DMS53 treated with DMSO at 0.1 percent for 48 hours (cell line): Measurements from ENCODE around the gene CACNB4.

ENCODE experiments used
- DNase-seq: peaks from one replicate; lab custom pipeline; 2025; ENCODE audit not compliant: unreplicated experiment; lab: John Stamatoyannopoulos, UW

The CACNB4 gene

DNA sequence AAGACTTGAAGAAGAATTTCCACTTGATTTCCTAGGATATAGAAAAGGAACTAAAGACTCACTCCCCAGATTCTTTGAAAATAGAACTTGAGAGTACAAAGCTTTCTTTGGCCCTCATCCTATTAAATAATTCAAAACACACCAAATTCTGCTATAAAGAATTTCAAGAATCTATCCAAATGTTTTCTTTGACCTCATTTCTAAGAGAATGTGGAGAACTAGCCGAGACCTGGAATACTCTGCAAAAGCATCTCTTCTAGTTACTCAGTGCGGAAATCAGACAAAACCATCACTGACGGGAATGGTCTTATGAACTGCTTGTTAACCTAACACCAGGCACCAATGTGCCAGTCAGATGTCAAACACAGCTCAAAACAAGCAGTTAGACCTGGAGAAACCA lies 226.4 kb downstream of the CACNB4 start:
- DNase-seq = no peak

DNA sequence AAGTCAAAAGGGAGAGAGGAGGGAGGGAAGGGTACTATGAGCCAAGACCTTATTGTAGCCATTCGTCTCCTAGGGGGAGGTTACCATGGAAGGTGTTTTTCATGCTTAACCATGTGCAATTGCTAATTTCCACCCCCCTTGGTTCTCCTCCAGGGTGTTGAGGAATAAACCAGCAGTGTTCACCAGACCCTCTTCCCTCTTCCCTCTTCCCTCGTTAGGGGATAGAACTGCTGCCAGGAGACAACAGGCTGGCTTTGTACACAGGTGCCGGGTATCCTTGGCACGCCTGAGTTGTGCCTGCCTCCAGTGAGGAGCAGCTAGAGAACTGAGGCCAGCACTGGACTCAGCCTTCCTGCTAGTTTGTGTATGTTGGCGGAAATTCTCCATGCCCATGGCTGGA lies 229.6 kb downstream of the CACNB4 start:
- no peak for DNase-seq

DNA sequence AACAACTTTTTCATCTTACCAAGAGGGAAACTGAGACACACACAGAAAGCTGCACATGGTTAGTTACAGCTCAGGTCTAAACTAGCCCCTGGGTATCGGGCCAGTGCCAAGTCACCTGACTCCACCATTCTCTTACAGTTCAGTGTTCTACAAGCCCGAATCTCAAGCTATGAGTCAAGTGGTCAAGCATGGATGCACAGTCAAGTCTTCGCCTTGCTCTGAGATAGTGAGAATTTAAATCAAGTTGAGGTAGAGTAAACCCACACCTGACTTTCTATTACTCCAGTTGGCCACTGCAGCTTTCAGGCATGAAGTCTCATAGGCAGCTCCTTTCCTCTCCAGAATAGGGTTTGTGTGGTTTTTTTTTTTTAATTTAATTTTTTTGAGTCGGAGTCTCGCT lies 236.1 kb downstream of the CACNB4 start:
- DNase-seq = no peak

DNA sequence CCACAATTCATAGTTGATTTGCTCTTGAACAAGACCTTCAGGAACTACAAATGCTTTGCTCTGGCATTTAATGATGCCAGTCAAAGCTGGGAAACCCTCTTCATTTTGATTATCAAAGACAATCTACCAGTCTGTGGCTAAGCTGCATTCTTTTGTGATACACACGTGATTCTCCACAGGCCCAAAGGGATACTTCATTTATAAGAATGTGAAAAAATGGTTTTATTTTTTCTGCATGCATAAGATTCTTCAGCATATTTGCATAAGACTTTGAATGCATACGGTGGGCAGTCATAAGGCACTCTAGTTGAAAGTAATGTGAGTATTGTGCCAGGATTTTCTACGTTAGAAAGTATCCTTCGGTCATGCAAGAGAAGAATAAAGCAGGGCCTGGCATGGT lies 237.7 kb downstream of the CACNB4 start:
- no peak for DNase-seq

DNA sequence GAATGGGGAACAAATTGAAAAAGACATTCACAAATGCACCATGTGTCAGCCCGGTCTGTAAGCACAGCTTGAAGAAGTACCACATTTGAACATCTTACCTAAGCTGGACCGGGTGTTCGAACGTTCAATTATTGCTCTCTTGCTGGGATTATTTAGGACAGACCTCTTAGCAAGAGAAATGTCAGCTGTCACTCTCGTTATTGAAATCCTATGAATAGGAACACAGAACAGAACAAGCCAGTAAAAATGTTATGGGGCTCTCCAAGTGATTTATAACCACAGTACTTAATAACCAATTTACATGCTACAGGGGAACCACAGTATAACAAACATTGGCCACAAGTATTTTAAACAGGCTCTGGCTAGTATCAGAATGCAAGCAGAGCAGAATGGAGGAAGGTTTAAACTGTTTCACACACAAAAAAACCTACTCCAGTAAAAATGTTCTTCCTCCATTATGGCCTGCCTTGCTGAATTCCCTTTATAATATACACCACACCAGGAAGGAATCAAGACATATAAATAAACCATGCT lies 238.2 kb downstream of the CACNB4 start:
- DNase-seq = no peak

DNA sequence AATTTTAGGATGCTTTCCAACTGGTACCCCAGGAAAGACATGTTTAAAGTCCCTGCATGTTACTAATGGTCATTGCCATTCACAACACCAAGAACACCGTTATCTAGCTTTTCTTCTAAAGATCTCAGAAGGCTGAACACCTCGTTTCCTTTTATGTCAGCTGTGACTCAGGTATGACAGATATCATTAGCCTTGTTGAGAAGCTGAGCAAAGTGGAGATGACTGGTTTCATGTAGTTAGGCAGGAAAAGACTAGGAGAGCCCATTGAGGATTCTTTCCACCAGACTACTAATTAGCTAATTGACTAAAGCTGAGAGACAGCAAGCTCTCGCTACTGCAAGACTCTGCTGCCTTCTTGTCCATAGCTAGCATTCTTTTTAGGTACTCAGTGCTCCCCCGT lies 238.6 kb downstream of the CACNB4 start:
- DNase-seq = no peak

DNA sequence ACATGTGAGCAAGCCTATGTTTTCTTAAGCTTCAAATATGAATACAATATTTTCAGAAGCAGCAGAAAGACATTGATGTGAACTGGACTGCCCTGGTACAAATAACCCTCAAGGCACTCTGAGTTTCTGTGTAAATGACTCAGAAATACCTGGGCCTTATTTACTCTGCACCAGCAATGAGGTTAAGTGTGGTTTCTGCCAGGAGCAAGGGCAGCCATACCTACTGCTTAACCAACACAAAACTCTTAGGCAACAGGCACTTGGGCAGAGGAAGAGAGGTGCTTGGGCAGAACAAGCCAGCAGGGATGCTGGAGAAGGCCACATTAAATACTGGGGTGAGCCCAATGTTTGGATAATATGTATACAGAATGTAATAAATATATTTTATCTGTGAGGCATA lies 241.2 kb downstream of the CACNB4 start:
- DNase-seq = no peak

DNA sequence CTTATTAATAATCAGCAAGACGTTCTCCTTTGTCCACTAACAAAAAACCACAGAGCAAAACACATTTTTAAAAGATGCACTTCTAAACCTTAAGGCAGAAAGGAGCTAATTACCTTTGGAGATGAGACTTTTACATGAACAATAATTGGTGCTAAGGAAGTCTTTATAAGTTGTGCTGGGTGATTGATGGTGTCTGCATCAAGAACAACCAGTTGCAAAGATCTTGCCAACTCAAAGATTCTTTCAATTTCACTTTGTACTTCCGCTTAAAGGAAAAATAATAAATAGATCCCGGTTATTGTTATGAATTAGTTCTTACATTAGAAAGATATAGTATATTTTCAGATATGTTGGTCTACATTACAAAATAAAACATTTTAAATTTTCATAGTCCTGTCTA lies 243.7 kb downstream of the CACNB4 start:
- DNase-seq = no peak

DNA sequence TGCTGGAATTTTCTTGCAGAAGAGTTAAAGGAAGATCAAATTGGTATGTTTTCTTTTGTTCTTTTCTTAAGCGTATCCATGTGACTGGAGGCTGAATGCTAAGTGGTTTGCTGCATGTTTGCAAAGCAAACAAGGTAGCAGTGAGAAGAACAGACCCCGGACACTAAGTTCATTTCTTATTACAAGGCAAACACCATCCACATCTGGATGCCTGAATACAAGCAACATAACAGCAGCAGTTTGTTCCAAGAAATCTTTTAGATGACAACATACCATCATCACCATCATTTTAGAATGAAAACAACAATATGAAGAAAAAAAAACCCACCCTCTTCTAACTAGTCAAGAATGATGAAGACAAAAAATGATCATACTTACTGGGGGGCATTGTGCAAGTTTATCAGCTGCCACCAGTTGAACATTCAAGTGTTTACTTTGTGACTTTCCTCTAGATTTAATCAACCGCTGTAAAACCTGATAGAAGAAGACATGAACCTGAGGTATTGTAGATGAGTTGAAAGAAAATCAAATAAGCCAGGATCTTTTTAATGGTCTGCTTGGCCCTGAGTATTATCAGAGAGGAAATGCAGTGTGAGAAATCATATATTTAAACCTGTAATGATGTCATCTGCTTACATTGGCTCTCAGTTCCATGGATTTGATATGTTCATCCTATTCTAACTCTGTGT lies 245.6 kb downstream of the CACNB4 start:
- DNase-seq = peak; percentile 20

DNA sequence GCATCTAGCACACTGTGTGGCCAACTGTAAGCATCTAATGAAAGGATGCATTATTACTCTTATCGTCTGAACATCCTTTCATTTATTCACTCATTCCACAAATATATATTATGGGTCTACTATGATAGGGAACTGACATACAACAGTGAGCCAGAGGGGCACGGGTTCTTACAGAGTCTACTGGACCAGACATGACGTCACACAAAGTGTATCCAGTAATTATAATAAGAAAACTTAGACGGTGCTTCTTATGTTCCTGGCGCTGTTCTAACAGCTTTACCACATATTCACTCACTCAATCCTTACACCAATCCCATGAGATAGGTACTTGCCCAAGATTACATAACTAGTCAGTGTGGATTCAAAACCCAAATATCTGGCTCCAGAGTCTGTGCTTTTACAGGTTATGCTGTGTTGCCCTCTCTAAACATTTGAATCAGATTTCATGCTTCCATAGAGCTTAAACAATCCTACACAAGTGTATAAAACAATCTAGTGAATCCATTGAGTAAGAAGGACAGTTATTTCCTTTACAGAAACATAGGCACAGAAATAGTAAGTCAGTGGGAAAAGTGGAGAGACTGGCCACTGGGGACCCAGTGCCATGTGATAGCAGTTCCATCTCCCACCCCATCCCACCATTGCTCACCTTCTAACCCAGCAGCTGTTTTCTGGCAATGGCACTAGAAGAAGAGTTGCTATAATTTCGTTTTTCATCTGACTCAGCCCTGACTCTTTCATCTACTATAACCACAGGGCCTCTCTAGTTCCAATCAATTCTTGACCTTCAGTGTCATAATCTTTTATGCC lies 246.4 kb downstream of the CACNB4 start:
- DNase-seq = no peak

DNA sequence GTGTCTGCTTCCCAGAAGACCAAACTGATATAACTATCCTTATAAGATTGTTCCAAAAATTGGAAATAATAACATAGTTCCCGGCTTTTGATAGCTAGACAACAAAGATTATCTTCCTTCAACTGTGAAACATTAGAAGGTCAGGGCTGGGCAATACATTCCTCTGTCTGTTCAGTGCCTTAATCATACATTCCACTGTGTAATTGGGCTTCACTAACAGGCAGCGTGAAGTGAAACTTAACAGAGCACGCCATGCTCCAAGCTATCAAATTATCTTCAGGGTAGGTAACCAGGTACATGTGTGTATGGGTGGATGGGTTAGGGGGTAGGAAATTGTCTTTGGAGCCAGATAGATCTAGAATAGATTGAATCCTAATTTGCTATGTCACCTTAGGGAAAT lies 247.1 kb downstream of the CACNB4 start:
- DNase-seq = no peak

DNA sequence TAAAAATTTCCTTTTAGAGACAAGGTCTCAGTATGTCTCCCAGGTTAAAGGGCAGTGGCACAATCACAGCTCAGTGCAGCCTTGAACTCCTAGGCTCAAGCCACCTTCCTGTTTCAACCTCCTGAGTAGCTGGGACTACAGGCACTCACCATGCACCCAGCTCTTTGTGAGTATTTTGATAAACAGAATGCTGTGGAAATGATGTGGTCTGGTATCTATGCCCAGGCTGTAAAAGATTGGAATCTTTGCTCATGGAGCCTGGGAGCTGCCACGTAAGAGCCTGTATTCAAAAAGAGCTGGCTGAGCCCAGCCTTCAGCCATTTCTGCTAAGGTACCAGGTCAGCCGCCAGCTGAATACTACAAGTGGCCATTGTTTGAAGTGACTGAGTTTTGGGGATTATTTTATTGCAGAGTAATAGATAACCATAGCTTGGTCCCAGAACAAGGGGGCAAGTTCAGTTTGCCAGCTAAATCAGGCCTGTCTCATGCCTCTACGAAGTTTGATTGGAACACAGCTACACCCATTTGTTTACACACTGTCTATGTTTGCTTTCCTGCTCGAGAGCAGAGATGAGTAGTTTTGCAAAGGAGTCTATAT lies 249.3 kb downstream of the CACNB4 start:
- DNase-seq = peak; percentile 28

DNA sequence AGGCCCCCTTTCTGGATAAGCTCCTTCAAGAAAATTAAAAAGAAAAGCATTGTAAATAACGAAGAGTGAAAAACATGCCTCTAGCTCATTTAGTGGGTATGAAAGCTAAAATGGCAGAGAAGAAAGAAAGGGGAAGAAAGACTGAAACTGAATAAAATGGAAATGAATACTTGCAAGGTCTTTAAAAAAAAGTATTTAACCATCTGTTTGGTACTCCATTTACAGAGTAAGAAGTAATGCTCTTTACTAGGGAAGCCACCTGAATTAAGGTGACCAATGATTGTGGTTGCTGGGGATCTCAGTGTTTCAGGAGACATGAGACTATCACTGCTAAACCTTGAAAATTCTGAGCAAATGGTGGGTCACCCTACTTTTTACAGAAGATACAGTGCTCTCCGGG lies 253.0 kb downstream of the CACNB4 start:
- DNase-seq = no peak

DNA sequence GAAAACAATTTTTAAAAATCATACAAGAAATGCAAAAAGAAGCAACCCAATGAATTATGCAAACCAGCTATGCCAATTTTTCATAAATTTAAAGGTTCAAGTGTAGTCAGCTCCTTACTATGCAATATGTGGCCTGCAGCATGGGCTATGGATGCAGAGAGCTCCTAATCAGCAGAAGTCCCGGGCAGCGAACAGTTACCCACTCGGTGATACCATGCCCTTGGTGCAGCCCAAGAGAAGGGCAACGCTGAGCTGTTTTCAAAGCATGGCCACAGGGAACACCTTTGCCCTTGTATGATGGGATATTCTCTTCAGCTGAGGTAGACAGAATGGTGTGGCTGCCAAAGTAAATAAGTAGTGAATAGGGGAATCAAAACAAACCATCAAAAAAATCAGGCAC lies 253.4 kb downstream of the CACNB4 start:
- no peak for DNase-seq

DNA sequence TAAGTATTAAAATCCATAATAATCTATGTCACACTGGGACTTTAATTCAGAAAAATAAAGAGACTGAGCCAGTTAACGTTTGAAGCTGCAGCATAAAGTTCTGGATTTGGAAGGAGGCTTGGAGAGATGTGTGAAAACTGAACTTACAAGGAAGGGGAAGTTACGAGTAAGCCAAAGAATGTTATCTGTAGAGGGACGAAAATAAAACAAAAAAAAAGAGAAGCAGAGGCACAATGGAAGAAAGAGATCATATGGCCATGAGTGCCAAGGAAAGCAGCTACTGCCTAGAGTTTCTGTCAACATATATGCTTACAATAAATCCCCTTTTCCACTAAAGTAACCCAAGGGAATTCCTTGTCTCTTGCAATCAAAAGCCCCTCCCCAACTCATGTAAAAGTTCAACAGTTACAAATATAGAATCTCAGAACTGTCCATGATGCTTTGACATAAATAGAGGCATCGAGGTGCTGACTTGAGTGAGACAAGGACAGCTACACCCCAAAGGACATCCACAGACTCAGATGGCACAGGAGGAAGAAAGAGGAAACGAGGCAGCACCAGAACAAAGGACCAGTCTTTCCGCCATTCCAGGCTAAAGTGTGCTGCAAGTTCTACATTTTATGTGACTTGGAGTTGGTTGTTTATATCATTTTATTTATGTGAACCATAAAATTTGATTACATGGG lies 254.5 kb downstream of the CACNB4 start:
- DNase-seq = no peak

DNA sequence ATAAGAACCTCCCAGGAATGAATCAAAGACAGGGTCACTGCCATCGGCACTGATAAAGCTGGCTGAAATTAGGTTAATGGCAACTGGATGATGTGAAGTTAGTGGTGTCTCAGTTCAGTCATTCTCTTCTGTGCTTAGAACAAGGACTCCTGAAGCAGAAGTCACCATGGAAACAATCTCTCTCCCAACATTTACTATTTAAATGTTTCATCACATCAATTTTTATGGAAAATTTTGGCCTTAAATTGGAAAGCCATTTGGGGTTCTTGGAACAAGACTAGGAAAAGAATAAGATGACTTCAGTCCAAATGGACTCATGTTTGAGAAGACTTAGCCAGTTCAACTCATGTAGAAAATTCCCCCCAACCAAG lies 255.2 kb downstream of the CACNB4 start:
- DNase-seq = no peak

DNA sequence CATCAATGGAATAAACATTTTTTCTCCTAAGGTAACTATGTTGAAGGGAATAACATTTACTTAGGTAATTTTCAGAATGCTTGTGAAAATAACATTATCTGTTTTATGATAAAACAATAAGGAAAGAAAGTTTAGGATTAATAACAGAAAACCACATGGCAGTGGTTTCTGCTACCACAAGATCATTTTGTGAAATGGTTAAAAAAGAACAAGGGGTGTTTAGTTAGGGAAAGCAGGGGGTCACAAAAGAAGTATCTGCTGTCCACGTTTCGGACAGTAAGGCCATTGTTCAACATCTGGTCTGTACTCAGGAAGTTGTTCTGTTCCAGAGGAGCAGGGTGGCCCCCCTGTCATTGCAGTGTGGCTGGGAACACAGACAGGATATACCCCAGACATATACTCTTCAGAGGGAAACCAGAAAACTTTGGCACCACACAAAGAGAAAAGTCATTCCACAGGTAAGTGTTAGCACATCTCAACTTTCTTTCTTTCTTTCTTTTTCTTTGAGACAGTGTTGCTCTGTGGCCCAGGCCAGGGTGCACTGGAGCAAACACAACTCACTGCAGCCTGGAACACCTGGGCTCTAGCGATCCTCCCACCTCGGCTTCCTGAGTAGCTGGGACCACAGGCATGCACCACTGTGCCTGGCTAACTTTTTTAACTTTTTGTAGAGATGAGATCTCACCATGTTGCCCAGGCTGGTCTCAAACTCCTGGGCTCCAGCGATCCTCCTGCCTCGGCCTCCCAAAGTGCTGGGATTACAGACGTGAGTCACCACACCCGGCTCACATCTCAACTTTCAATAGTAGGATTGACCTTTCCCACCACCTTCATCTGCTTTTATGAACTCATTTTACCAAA lies 255.8 kb downstream of the CACNB4 start:
- no peak for DNase-seq

DNA sequence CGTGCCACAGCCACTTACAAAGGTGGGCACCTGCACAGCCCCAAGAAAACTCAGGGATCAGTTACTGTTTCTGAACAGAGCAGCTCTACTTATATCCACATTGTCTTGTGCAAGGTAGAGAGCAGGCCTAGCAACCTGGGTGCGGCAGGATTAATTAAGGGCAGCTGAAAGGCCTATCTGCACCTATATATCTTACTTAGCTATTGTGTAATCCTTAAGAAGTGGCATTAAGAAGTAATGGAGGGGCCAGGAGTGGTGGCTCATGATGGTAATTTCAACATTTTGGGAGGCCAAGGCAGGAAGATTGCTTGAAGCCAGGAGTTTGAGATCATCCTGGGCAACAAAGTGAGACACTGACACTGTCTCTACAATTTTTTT lies 257.8 kb downstream of the CACNB4 start:
- no peak for DNase-seq

DNA sequence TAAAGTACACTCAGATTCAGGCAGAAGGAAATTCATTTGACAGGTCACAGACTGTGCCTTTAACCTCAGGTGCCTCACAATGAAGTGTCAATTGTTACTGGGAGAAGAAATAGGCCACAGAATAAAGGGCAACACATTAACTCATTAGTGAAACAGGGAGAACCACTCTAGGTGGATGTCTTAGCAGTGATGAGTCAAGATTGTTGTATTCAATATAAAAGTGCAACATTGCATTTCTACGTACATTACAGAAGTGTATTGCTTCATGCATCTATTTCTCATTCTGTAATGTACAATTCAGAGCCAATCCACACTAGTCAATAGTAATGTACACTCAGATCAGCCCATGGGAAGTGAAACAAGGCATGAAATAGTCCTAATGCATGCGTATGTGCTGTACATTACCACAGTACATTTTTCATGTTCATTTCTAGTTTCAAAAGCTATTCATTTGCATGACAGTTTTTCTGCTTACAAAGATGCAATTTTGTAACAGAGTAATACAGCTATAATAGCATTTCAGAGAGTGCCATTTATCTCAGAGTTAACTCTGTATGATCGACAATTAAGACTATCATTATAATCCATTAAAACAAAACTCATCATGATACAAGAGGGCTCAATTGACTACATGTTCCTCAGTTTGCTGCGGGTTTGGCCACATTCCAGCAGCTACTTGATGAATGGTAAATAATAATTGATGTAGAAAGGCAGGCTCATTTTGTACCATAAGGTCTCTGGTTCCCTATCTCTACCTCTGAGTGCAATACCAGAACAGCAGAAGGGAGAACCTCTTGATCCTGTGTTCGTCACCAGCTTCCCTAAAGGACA lies 258.4 kb downstream of the CACNB4 start:
- no peak for DNase-seq

DNA sequence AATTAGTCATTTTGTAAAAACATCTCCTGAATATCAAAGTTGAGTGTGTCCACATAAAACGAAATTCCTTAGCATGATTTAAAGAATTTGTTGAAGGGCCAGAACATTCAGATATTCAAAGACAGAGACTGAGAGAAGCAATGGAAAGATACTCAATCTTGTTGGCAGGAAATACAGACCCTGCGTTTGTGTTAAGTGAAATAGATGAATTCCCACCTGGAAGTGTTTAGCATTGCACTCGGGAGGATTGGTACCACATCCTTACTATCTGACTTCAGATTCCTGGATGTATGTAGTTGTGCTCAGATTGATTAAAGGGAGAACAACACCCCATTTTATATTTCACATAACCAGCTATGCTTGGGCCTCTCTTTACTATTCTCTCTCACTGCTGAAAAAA lies 260.9 kb downstream of the CACNB4 start:
- DNase-seq = no peak
